Measurements from ENCODE around the gene KRTAP12-3. TPM values are rescaled to one million over a fixed set of nuclear protein-coding genes. Genes with fewer than 3 reads are reported as not detected.

Gene KRTAP12-3
- polyA plus RNA-seq, 2 of the 4 experiments (the other 2 are of a cell fraction): not detected

GRCh38 chr21:44614961-44615391 lies 42.8 kb upstream of the KRTAP12-3 start:
- peaks cover 5% of the 10 kb centered on the region; the same call in 1 of the 3 replicates for H3K9me3 ChIP-seq
- no peak overlapping the region for H3K4me2 ChIP-seq
- no peak overlapping the region for H3K4me3 ChIP-seq
- WGBS (ENCODE audit: missing lambda C conversion rate): 68% methylated on average over 23 of the region's 28 CpGs
- no peak for ATAC-seq
- no peak for TF ChIP-seq FOXS1 (CRISPR knock-in tag; IDR thresholded peaks at IDR 0.05)
- no peak for TF ChIP-seq MAZ (IDR thresholded peaks at IDR 0.05; ENCODE audit: borderline replicate concordance, low read depth, low read length)
- TF ChIP-seq POLR2AphosphoS2 (conservative IDR thresholded peaks at IDR 0.05; ENCODE audit: low read length): no peak
- no peak for TF ChIP-seq JUN (IDR thresholded peaks at IDR 0.05)
- ChIA-PET POLR2A (no interaction called here), CTCF (interaction anchor here (0.6 kb wide), 2 partner anchors 24 to 62 kb away, joined by 3 to 5 read pairs; no protein-coding TSS in a partner anchor)
- no peak overlapping the region for H3K27ac ChIP-seq
- no peak for FAIRE-seq
- no peak for DNase-seq (ENCODE audit: low read depth in 1 of 2, low spot score in 1 of 2)
- no peaks in the 10 kb centered on the region for H3K4me1 ChIP-seq

- CTCF ChIA-PET: interaction anchor here (0.6 kb wide), 2 partner anchors 24 to 61 kb away, joined by 3 to 5 read pairs; no protein-coding TSS in a partner anchor
These were observed 42.3 kb upstream of the KRTAP12-3 start for GRCh38 chr21:44615466-44615865.

GRCh38 chr21:44615911-44616590 lies 41.7 kb upstream of the KRTAP12-3 start:
- ChIA-PET CTCF (no interaction called here), POLR2A (no interaction called here)
- no peak overlapping the region for H3K4me3 ChIP-seq
- no peak overlapping the region for H3K4me2 ChIP-seq
- WGBS (ENCODE audit: missing lambda C conversion rate): 29% methylated on average over 4 of the region's 17 CpGs
- DNase-seq (ENCODE audit: low read depth in 1 of 2, low spot score in 1 of 2) (no peak), FAIRE-seq (no peak), ATAC-seq (no peak)
- TF ChIP-seq ZNF302 (CRISPR knock-in tag; IDR thresholded peaks at IDR 0.05) (no peak), CBX2 (IDR thresholded peaks at IDR 0.05; ENCODE audit: borderline replicate concordance, low read depth) (no peak)
- no peak overlapping the region for H3K27ac ChIP-seq
- 0 out of 3 replicates have a peak, but pooled peaks cover 2% of the 10 kb centered on the region for H3K9me3 ChIP-seq
- H3K4me1 ChIP-seq: no peaks in the 10 kb centered on the region

More at GRCh38 chr21:44615466-44615865, 42.3 kb upstream of the KRTAP12-3 start:
- no peak overlapping the region for H3K4me2 ChIP-seq
- no peak overlapping the region for H3K27ac ChIP-seq
- 0 out of 3 replicates have a peak, but pooled peaks cover 2% of the 10 kb centered on the region for H3K9me3 ChIP-seq
- ATAC-seq (no peak), FAIRE-seq (no peak), DNase-seq (ENCODE audit: low read depth in 1 of 2, low spot score in 1 of 2) (no peak)
- TF ChIP-seq RARB (CRISPR knock-in tag; IDR thresholded peaks at IDR 0.05) (no peak), ELK1 (IDR thresholded peaks at IDR 0.05; ENCODE audit: low read depth, low read length) (no peak), TP53 (CRISPR knock-in tag; IDR thresholded peaks at IDR 0.05) (no peak), POLR2A (IDR thresholded peaks at IDR 0.05; ENCODE audit: low read length) (no peak), HDAC2 (IDR thresholded peaks at IDR 0.05) (no peak), HOXB13 (CRISPR knock-in tag; IDR thresholded peaks at IDR 0.05; ENCODE audit: low read depth) (no peak)
- WGBS (ENCODE audit: missing lambda C conversion rate): 8% methylated on average over 7 of the region's 8 CpGs
- no peak overlapping the region for H3K4me3 ChIP-seq
- no peaks in the 10 kb centered on the region for H3K4me1 ChIP-seq
- POLR2A ChIA-PET: no interaction called here

- no peak for ATAC-seq
- POLR2A ChIA-PET: no interaction called here
- no peak for DNase-seq (ENCODE audit: low read depth in 1 of 2, low spot score in 1 of 2)
- H3K27ac ChIP-seq: no peak overlapping the region
- no peak for TF ChIP-seq HOXB13 (CRISPR knock-in tag; IDR thresholded peaks at IDR 0.05; ENCODE audit: low read depth)
- no peak for TF ChIP-seq HDAC2 (IDR thresholded peaks at IDR 0.05)
- TF ChIP-seq PHF8 (IDR thresholded peaks at IDR 0.05; ENCODE audit: borderline replicate concordance, low read depth): no peak
- TF ChIP-seq RNF2 (IDR thresholded peaks at IDR 0.05; ENCODE audit: borderline replicate concordance, low read depth): no peak
- no peak for TF ChIP-seq RAD21 (conservative IDR thresholded peaks at IDR 0.05 in 1 of 2, IDR thresholded peaks at IDR 0.05 in 1 of 2)
- TF ChIP-seq JUNB (IDR thresholded peaks at IDR 0.05): no peak
- H3K4me1 ChIP-seq: no peaks in the 10 kb centered on the region
- CTCF ChIA-PET: no interaction called here
- H3K9me3 ChIP-seq: 0 out of 3 replicates have a peak, but pooled peaks cover 2% of the 10 kb centered on the region
- 7% methylated on average over 3 of the region's 16 CpGs for WGBS (ENCODE audit: missing lambda C conversion rate)
- H3K4me2 ChIP-seq: no peak overlapping the region
- FAIRE-seq: no peak
- no peak overlapping the region for H3K4me3 ChIP-seq
These were observed 41.2 kb upstream of the KRTAP12-3 start for GRCh38 chr21:44616591-44616926.

Measured in A549 (cell line).